Astrocyte of the cerebellum (primary cell): Measurements from ENCODE around the gene PIR.

ENCODE experiments used
- DNase-seq: peaks from one replicate; pipeline ENCODE4 v3.0.0-alpha.2; 2011; ENCODE audit warnings: low read depth
- H3K4me3 ChIP-seq: 2 replicates; pipeline ENCODE4 v1.5.1; 2011; ENCODE audit warnings: mild to moderate bottlenecking, low read depth, low read length, moderate library complexity
- in situ Hi-C: cut with HindIII; loops from 2 replicates; pipeline ENCODE4 v1.10.0; 2017; ENCODE audit warnings: low sequenced_read_pairs
- TF ChIP-seq, protein P1 (sequence below): IDR thresholded peaks from 2 replicates; pipeline ENCODE4 v1.5.1; 2012; ENCODE audit warnings: low read length, low read depth, moderate library complexity, mild to moderate bottlenecking; ENCODE audit errors: missing control alignments

The PIR gene

DNA sequence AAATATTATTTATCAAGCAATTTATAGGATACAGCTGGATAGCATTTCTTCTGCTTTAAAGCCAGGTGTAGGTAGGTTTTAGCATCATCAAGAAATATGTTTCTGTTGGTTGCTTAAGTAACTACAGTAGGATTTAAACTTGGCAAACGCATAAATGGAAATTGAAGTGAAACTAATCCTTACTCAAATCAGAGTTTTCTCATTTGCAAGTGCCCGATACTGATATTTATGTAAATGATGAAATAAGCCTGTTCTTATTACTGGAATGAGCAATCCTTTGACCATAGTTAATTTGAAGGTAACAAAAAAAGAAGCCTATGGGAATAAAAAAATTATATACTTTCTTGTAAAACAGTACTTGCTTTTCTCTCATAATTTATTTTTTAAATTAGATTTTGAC lies 134.6 kb downstream of the PIR start:
- TF ChIP-seq, protein P1, sequence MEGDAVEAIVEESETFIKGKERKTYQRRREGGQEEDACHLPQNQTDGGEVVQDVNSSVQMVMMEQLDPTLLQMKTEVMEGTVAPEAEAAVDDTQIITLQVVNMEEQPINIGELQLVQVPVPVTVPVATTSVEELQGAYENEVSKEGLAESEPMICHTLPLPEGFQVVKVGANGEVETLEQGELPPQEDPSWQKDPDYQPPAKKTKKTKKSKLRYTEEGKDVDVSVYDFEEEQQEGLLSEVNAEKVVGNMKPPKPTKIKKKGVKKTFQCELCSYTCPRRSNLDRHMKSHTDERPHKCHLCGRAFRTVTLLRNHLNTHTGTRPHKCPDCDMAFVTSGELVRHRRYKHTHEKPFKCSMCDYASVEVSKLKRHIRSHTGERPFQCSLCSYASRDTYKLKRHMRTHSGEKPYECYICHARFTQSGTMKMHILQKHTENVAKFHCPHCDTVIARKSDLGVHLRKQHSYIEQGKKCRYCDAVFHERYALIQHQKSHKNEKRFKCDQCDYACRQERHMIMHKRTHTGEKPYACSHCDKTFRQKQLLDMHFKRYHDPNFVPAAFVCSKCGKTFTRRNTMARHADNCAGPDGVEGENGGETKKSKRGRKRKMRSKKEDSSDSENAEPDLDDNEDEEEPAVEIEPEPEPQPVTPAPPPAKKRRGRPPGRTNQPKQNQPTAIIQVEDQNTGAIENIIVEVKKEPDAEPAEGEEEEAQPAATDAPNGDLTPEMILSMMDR, result no peak
- DNase-seq, result no peak
- H3K4me3 ChIP-seq, result no peak overlapping the region
- in situ Hi-C loops, result no loop called here

DNA sequence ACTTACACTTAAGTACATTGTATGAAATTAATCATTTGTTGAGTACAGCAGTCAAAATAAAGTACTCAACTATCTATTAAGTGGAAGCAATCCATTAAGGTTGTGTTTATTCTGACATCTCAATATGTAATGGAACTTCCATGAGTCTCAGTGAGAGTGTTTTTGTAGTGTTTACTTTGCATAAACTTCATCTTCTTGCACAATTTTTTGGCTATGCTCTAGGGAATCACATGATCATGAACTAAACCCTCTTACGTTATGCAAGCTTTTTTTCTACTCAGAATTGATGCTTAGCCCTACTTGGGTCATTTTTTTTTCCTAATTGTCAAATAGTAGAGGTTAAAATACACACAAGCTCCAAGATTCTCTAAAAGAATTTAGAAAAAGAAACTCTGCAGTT lies 136.7 kb downstream of the PIR start:
- no peak for DNase-seq
- in situ Hi-C loops, result no loop called here
- no peak overlapping the region for H3K4me3 ChIP-seq
- TF ChIP-seq, protein P1, result no peak

DNA sequence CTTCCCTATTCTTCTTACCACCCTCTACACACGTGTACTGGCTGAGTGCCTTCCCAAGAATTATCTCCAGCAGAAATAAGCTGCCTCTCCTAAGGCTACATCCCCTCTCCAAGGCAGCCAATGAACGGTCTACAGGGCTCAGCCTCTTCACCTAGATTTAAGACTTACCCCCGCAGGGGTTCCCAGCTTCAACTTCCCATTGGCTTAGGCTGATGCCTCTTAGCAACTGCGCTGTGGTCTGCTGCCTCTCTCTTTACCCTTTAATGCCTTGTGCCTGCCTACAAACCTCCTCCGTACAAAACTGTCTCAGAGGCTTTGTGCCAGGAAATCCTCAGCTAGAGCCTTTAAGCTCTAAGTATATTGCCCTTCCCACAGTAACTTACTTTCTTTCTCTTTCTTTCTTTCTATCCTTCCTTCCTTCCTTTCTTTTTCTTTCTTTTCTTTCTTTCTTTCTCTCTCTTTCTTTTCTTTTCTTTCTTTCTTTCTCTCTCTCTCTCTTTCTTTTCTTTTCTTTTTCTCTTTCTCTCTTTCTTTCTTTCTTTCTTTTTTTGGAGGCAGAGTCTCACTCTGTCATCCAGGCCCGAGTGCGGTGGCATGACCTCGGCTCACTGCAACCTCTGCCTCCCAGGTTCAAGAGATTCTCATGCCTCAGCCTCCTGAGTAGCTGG lies 142.7 kb downstream of the PIR start:
- H3K4me3 ChIP-seq, result no peak overlapping the region
- in situ Hi-C loops, result no loop called here
- DNase-seq, result no peak
- TF ChIP-seq, protein P1, result no peak

DNA sequence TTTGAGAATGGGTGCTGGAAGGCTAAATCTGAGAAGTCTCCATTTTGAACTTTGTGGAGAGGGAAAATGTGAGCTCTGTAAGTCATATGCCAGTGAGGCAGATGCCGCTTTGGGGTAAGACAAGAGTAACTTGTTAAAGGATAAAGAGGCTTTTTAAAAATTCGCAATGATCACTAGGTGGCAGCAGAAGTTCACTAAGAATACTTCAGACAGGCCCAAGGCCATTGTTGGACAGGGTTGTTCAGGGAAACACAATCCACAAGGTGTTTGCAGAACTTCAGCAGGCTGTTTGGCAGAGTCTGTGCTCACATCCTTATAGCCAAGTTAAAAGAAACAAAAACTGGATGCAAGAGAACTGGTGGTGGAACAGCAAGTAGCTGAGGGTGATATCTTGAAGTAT lies 144.1 kb downstream of the PIR start:
- peak; percentile 47 for DNase-seq
- TF ChIP-seq, protein P1, result peak; percentile 53
- in situ Hi-C loops, result no loop called here
- H3K4me3 ChIP-seq, result no peak overlapping the region

DNA sequence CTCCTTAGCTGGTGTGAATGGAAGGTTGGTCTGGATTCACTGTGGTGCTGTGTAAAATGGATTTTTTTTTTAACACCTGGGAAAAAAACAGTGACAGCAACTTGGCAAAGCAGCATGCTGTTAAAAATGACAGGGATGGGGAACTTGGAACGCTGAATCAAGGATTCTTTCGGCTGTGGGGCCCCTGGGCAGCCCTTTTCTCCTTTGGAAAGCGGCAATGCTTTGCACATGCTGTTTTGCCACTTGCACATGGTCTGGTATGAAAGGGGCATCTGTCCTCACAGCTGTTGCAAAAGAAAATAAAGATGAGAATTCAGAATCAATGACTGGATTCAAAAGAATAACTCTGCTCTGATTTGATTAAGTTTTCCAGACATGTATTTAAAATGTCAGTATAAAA lies 147.2 kb downstream of the PIR start:
- no peak for DNase-seq
- in situ Hi-C loops, result no loop called here
- H3K4me3 ChIP-seq, result no peak overlapping the region
- TF ChIP-seq, protein P1, result no peak

DNA sequence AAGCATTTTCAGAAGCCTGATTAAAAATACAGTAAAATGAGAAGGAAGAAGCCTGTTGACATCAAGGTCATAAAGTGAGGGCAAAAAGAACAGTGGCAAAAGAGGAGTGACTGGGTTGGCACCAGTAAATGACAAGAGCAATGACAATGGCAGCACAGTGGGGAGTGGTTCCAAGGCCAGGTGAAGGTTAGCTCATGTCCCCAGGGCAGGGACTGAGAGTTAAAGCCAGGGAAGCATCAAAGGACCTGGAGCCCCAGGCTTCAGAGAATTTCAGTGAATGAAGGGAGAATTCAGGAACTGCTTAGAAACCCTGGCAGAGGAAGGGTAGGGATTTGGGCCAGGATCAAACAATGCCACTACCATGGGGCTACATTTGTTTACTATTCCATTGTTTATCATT lies 149.0 kb downstream of the PIR start:
- in situ Hi-C loops, result no loop called here
- no peak for DNase-seq
- no peak overlapping the region for H3K4me3 ChIP-seq
- TF ChIP-seq, protein P1, result no peak
